HEK293 (cell line): ENCODE data around the gene PLK1.
A peak's percentile ranks its signal among the peaks of the same experiment; 100 is the strongest.

Source experiments
- AEBP2 ChIP-seq: fragments of 450-650 bp; formaldehyde crosslinking; IDR thresholded peaks from 2 replicates; pipeline ENCODE4 v1.5.1; 2016; ENCODE audit warnings: missing biosample characterization, missing genetic modification characterization, borderline replicate concordance
- GFI1B ChIP-seq: fragments of 450-650 bp; formaldehyde crosslinking; IDR thresholded peaks from 2 replicates; pipeline ENCODE4 v1.5.1; 2016; ENCODE audit warnings: missing biosample characterization, missing genetic modification characterization
- GLI4 ChIP-seq: fragments of 450-650 bp; formaldehyde crosslinking; IDR thresholded peaks from 2 replicates; pipeline ENCODE4 v1.5.1; 2016; ENCODE audit warnings: missing biosample characterization, missing genetic modification characterization
- KLF7 ChIP-seq: fragments of 450-650 bp; formaldehyde crosslinking; IDR thresholded peaks from 2 replicates; pipeline ENCODE4 v1.5.1; 2016; ENCODE audit warnings: missing biosample characterization, missing genetic modification characterization, borderline replicate concordance
- KLF9 ChIP-seq: fragments of 450-650 bp; formaldehyde crosslinking; IDR thresholded peaks from 2 replicates; pipeline ENCODE4 v1.5.1; 2016; ENCODE audit warnings: missing biosample characterization, missing genetic modification characterization, low read depth
- OSR2 ChIP-seq: fragments of 450-650 bp; formaldehyde crosslinking; IDR thresholded peaks from 2 replicates; pipeline ENCODE4 v1.5.1; 2016; ENCODE audit warnings: missing biosample characterization, missing genetic modification characterization
- ZBTB17 ChIP-seq: fragments of 450-650 bp; formaldehyde crosslinking; IDR thresholded peaks from 2 replicates; pipeline ENCODE4 v1.5.1; 2016; ENCODE audit warnings: missing biosample characterization, missing genetic modification characterization
- ZBTB8A ChIP-seq: fragments of 450-650 bp; formaldehyde crosslinking; IDR thresholded peaks from 2 replicates; pipeline ENCODE4 v1.5.1; 2016; ENCODE audit warnings: missing biosample characterization, missing genetic modification characterization
- ZEB2 ChIP-seq: fragments of 450-650 bp; formaldehyde crosslinking; IDR thresholded peaks from 2 replicates; pipeline ENCODE4 v1.5.1; 2016; ENCODE audit warnings: missing biosample characterization, missing genetic modification characterization
- ZNF112 ChIP-seq: fragments of 450-650 bp; formaldehyde crosslinking; IDR thresholded peaks from 2 replicates; pipeline ENCODE4 v1.5.0; 2017; ENCODE audit warnings: missing biosample characterization, missing genetic modification characterization
- ZNF133 ChIP-seq: fragments of 450-650 bp; formaldehyde crosslinking; IDR thresholded peaks from 2 replicates; pipeline ENCODE4 v1.5.1; 2016; ENCODE audit warnings: missing biosample characterization, missing genetic modification characterization
- ZNF138 ChIP-seq: fragments of 450-650 bp; formaldehyde crosslinking; IDR thresholded peaks from 2 replicates; pipeline ENCODE4 v1.5.1; 2016; ENCODE audit warnings: missing biosample characterization, missing genetic modification characterization, borderline replicate concordance
- ZNF157 ChIP-seq: fragments of 450-650 bp; formaldehyde crosslinking; IDR thresholded peaks from 2 replicates; pipeline ENCODE4 v1.5.1; 2016; ENCODE audit warnings: missing biosample characterization, missing genetic modification characterization
- ZNF223 ChIP-seq: fragments of 450-650 bp; formaldehyde crosslinking; IDR thresholded peaks from 2 replicates; pipeline ENCODE4 v1.5.1; 2016; ENCODE audit warnings: missing biosample characterization, missing genetic modification characterization
- ZNF23 ChIP-seq: fragments of 450-650 bp; formaldehyde crosslinking; IDR thresholded peaks from 2 replicates; pipeline ENCODE4 v1.5.1; 2016; ENCODE audit warnings: missing biosample characterization, missing genetic modification characterization, borderline replicate concordance
- ZNF239 ChIP-seq: fragments of 450-650 bp; formaldehyde crosslinking; IDR thresholded peaks from 2 replicates; pipeline ENCODE4 v1.5.1; 2016; ENCODE audit warnings: missing biosample characterization, missing genetic modification characterization
- ZNF26 ChIP-seq: fragments of 450-650 bp; formaldehyde crosslinking; IDR thresholded peaks from 2 replicates; pipeline ENCODE4 v1.5.1; 2016; ENCODE audit warnings: missing biosample characterization, missing genetic modification characterization
- ZNF280D ChIP-seq: fragments of 450-650 bp; formaldehyde crosslinking; IDR thresholded peaks from 2 replicates; pipeline ENCODE4 v1.5.1; 2016; ENCODE audit warnings: missing biosample characterization, missing genetic modification characterization
- ZNF292 ChIP-seq: fragments of 450-650 bp; formaldehyde crosslinking; IDR thresholded peaks from 2 replicates; pipeline ENCODE4 v1.5.1; 2016; ENCODE audit warnings: low read depth, missing biosample characterization, missing genetic modification characterization, borderline replicate concordance
- ZNF362 ChIP-seq: fragments of 450-650 bp; formaldehyde crosslinking; IDR thresholded peaks from 2 replicates; pipeline ENCODE4 v1.5.1; 2016; ENCODE audit warnings: missing biosample characterization, missing genetic modification characterization
- ZNF488 ChIP-seq: fragments of 450-650 bp; formaldehyde crosslinking; IDR thresholded peaks from 2 replicates; pipeline ENCODE4 v1.5.1; 2016; ENCODE audit warnings: missing biosample characterization, missing genetic modification characterization
- ZNF510 ChIP-seq: fragments of 450-650 bp; formaldehyde crosslinking; IDR thresholded peaks from 2 replicates; pipeline ENCODE4 v1.5.1; 2018; ENCODE audit warnings: mild to moderate bottlenecking, missing genetic modification characterization, missing biosample characterization; ENCODE audit not compliant: insufficient replicate concordance
- ZNF571 ChIP-seq: fragments of 450-650 bp; formaldehyde crosslinking; IDR thresholded peaks from 2 replicates; pipeline ENCODE4 v1.5.0; 2017; ENCODE audit warnings: missing biosample characterization, missing genetic modification characterization
- ZNF585B ChIP-seq: fragments of 450-650 bp; formaldehyde crosslinking; IDR thresholded peaks from 2 replicates; pipeline ENCODE4 v1.5.1; 2016; ENCODE audit warnings: missing biosample characterization, missing genetic modification characterization
- ZNF600 ChIP-seq: fragments of 450-650 bp; formaldehyde crosslinking; IDR thresholded peaks from 2 replicates; pipeline ENCODE4 v1.5.1; 2016; ENCODE audit warnings: missing biosample characterization, missing genetic modification characterization
- ZNF621 ChIP-seq: fragments of 450-650 bp; formaldehyde crosslinking; IDR thresholded peaks from 2 replicates; pipeline ENCODE4 v1.5.1; 2017; ENCODE audit warnings: missing biosample characterization, missing genetic modification characterization
- ZNF664 ChIP-seq: fragments of 450-650 bp; formaldehyde crosslinking; IDR thresholded peaks from 2 replicates; pipeline ENCODE4 v1.5.1; 2016; ENCODE audit warnings: missing biosample characterization, missing genetic modification characterization
- TF ChIP-seq, protein P1 (sequence below): fragments of 450-650 bp; formaldehyde crosslinking; IDR thresholded peaks from 2 replicates; pipeline ENCODE4; 2016; ENCODE audit warnings: missing biosample characterization, missing genetic modification characterization
- TF ChIP-seq, protein P2 (sequence below): fragments of 450-650 bp; formaldehyde crosslinking; IDR thresholded peaks from 2 replicates; pipeline ENCODE4 v1.5.1; 2016; ENCODE audit warnings: missing biosample characterization, missing genetic modification characterization

The PLK1 gene

GRCh38 chr16:23679274-23679985, 741 bp downstream of the PLK1 start (continued):
- TF ChIP-seq ZNF23 (tag by site-specific recombination) = no peak
- no peak for TF ChIP-seq ZNF157
- no peak for TF ChIP-seq GLI4 (tag by site-specific recombination)
- no peak for TF ChIP-seq ZNF292
- 0 out of 2 replicates have a peak, but pooled peaks have one; percentile 11 for TF ChIP-seq KLF9
- no peak for TF ChIP-seq ZNF138 (tag by site-specific recombination)
- TF ChIP-seq OSR2 = peak; percentile 77
- no peak for TF ChIP-seq ZNF223
- TF ChIP-seq ZEB2 (tag by site-specific recombination) = no peak
- TF ChIP-seq ZNF664 (tag by site-specific recombination) = no peak
- TF ChIP-seq ZNF488 = no peak
- TF ChIP-seq ZNF112 (tag by site-specific recombination) = no peak
- no peak for TF ChIP-seq ZBTB8A (tag by site-specific recombination)
- no peak for TF ChIP-seq ZNF621 (tag by site-specific recombination)
- peak; percentile 43; the same call in 1 of the 2 replicates for TF ChIP-seq ZNF600 (tag by site-specific recombination)
- TF ChIP-seq ZNF510 (tag by site-specific recombination) = no peak
- TF ChIP-seq ZNF585B (tag by site-specific recombination) = no peak
- TF ChIP-seq ZNF571 (tag by site-specific recombination) = no peak
- no peak for TF ChIP-seq ZNF133 (tag by site-specific recombination)
- TF ChIP-seq AEBP2 (tag by site-specific recombination) = no peak
- TF ChIP-seq, protein P1, sequence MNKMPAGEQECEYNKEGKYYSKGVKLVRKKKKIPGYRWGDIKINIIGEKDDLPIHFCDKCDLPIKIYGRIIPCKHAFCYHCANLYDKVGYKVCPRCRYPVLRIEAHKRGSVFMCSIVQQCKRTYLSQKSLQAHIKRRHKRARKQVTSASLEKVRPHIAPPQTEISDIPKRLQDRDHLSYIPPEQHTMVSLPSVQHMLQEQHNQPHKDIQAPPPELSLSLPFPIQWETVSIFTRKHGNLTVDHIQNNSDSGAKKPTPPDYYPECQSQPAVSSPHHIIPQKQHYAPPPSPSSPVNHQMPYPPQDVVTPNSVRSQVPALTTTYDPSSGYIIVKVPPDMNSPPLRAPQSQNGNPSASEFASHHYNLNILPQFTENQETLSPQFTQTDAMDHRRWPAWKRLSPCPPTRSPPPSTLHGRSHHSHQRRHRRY = no peak
- no peak for TF ChIP-seq ZNF26
- no peak for TF ChIP-seq ZNF280D (tag by site-specific recombination)
- TF ChIP-seq ZBTB17 (tag by site-specific recombination) = no peak
- TF ChIP-seq GFI1B (tag by site-specific recombination) = no peak
- TF ChIP-seq ZNF239 = no peak
- TF ChIP-seq, protein P2, sequence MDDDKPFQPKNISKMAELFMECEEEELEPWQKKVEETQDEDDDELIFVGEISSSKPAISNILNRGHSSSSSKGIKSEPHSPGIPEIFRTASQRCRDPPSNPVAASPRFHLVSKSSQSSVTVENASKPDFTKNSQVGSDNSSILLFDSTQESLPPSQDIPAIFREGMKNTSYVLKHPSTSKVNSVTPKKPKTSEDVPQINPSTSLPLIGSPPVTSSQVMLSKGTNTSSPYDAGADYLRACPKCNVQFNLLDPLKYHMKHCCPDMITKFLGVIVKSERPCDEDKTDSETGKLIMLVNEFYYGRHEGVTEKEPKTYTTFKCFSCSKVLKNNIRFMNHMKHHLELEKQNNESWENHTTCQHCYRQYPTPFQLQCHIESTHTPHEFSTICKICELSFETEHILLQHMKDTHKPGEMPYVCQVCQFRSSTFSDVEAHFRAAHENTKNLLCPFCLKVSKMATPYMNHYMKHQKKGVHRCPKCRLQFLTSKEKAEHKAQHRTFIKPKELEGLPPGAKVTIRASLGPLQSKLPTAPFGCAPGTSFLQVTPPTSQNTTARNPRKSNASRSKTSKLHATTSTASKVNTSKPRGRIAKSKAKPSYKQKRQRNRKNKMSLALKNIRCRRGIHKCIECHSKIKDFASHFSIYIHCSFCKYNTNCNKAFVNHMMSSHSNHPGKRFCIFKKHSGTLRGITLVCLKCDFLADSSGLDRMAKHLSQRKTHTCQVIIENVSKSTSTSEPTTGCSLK (tag by site-specific recombination) = no peak
- no peak for TF ChIP-seq KLF7 (tag by site-specific recombination)
- TF ChIP-seq ZNF362 (tag by site-specific recombination) = no peak
